Measurements from ENCODE around the gene EXOC7.
"Not testable (repeated sequence)": the region's sequence is repeated elsewhere in the genome, so short reads cannot be mapped to it uniquely, and the experiment has no call there.

Gene EXOC7

GRCh38 chr17:76071531-76072147 is 31.9 kb downstream of the EXOC7 start:
- DNase-seq: no peak

- DNase-seq: no peak
Measured at GRCh38 chr17:76065775-76066174, 37.8 kb downstream of the EXOC7 start.

GRCh38 chr17:76063875-76064546 is 39.6 kb downstream of the EXOC7 start:
- DNase-seq: no peak

GRCh38 chr17:76058264-76058663 is 45.3 kb downstream of the EXOC7 start:
- not testable (repeated sequence) for DNase-seq

- no peak for DNase-seq
Measured at GRCh38 chr17:76056882-76057281, 46.7 kb downstream of the EXOC7 start.

- DNase-seq: no peak
Measured at GRCh38 chr17:76054112-76054476, 49.5 kb downstream of the EXOC7 start.

- DNase-seq: no peak
Measured at GRCh38 chr17:76053246-76054111, 50.1 kb downstream of the EXOC7 start.

- no peak for DNase-seq
Measured at GRCh38 chr17:76051561-76051960, 52.0 kb downstream of the EXOC7 start.

GRCh38 chr17:76050538-76051467 is 52.8 kb downstream of the EXOC7 start:
- no peak for DNase-seq

GRCh38 chr17:76049836-76050537 is 53.6 kb downstream of the EXOC7 start:
- no peak for DNase-seq

- DNase-seq: no peak
Measured at GRCh38 chr17:76049239-76049638, 54.3 kb downstream of the EXOC7 start.

- DNase-seq: no peak
Measured at GRCh38 chr17:76048711-76049110, 54.9 kb downstream of the EXOC7 start.

GRCh38 chr17:76048025-76048605 is 55.5 kb downstream of the EXOC7 start:
- no peak for DNase-seq

GRCh38 chr17:76046064-76046463 is 57.5 kb downstream of the EXOC7 start:
- no peak for DNase-seq

GRCh38 chr17:76044475-76045007 is 59.0 kb downstream of the EXOC7 start:
- DNase-seq: not testable (repeated sequence)

GRCh38 chr17:76042868-76043267 is 60.7 kb downstream of the EXOC7 start:
- DNase-seq: not testable (repeated sequence)

GRCh38 chr17:76040376-76040775 is 63.2 kb downstream of the EXOC7 start:
- no peak for DNase-seq

- DNase-seq: peak; percentile 48
Measured at GRCh38 chr17:76039121-76039520, 64.5 kb downstream of the EXOC7 start.

- peak; percentile 25 for DNase-seq
Measured at GRCh38 chr17:76038050-76038449, 65.5 kb downstream of the EXOC7 start.

- no peak for DNase-seq
Measured at GRCh38 chr17:76036497-76037261, 66.9 kb downstream of the EXOC7 start.
